ENCODE data around the gene RETREG1. TPM values are rescaled to one million over a fixed set of nuclear protein-coding genes. Genes with fewer than 3 reads are reported as not detected.

RETREG1 gene
- total RNA-seq, 1 experiment from 2014 or later, result 3.4 TPM

- Histone ChIP-seq H3K4me1 (ENCODE audit: insufficient read depth, low read length) (no peaks in the 10 kb centered on the region), H3K9ac (ENCODE audit: extremely low read depth, insufficient read length, low read length) (no peak overlapping the region), H2BK12ac (ENCODE audit: insufficient read length, low read depth, low read length) (no peak overlapping the region), H3K4me2 (ENCODE audit: insufficient read depth, insufficient read length, low read length) (no peak overlapping the region), H4K20me1 (ENCODE audit: control insufficient read depth, insufficient read depth, insufficient read length) (no peaks in the 10 kb centered on the region), H3K14ac (ENCODE audit: insufficient read depth, low read length) (no peak overlapping the region), H3K18ac (ENCODE audit: insufficient read length, low read depth, low read length) (no peak overlapping the region), H3K27ac (ENCODE audit: insufficient read length, low read depth, low read length) (no peak overlapping the region), H4K91ac (ENCODE audit: insufficient read length, low read depth, low read length) (no peak overlapping the region), H3K79me2 (ENCODE audit: insufficient read depth, low read length) (no peaks in the 10 kb centered on the region), H2BK20ac (ENCODE audit: low read depth, low read length, poor library complexity, severe bottlenecking) (no peak overlapping the region), H3K23me2 (ENCODE audit: insufficient read length, low read depth, low read length, poor library complexity, severe bottlenecking) (no peaks in the 10 kb centered on the region), H3K9me3 (ENCODE audit: control insufficient read depth, low read depth, low read length) (no peaks in the 10 kb centered on the region), H3K23ac (ENCODE audit: insufficient read length, low read depth, low read length) (no peak overlapping the region), H2AFZ (ENCODE audit: low read length) (no peak overlapping the region), H2AK5ac (ENCODE audit: insufficient read length, low read length) (no peak overlapping the region), H3K56ac (ENCODE audit: insufficient read length, low read depth, low read length) (no peak overlapping the region), H2BK5ac (ENCODE audit: insufficient read length, low read length) (no peak overlapping the region), H3K79me1 (ENCODE audit: insufficient read depth, low read depth, low read length, poor library complexity, severe bottlenecking) (no peaks in the 10 kb centered on the region), H4K5ac (ENCODE audit: insufficient read length, low read depth, low read length) (no peak overlapping the region), H3K4ac (ENCODE audit: low read depth, low read length) (no peak overlapping the region), H3K27me3 (ENCODE audit: insufficient read depth, low read length) (no peaks in the 10 kb centered on the region), H2BK120ac (ENCODE audit: low read depth, low read length, poor library complexity, severe bottlenecking) (no peak overlapping the region), H2BK15ac (ENCODE audit: low read depth, low read length) (no peak overlapping the region), H4K8ac (replicated peaks; ENCODE audit: insufficient read length, low read depth, low read length) (no peak overlapping the region), H3T11ph (ENCODE audit: low read length) (no peak overlapping the region)
- TF ChIP-seq CTCF (conservative IDR thresholded peaks at IDR 0.05), result no peak
- no peaks in the 10 kb centered on the region for H3K9me3 Mint-ChIP-seq
- H3K27me3 Mint-ChIP-seq (ENCODE audit: low read depth), result no peaks in the 10 kb centered on the region
- H3K36me3 Mint-ChIP-seq (ENCODE audit: insufficient read depth in 1 of 3, low read depth in 3 of 3), result no peaks in the 10 kb centered on the region
- H3K4me1 Mint-ChIP-seq, result peaks cover 18% of the 10 kb centered on the region in 2 experiments
- no peak overlapping the region for H3K4me3 Mint-ChIP-seq
- no peak for DNase-seq
- no peak overlapping the region for H3K27ac Mint-ChIP-seq
- no CpG with 5 or more reads among the region's 4 CpGs for WGBS (ENCODE audit: extremely low coverage, insufficient read length, low lambda C conversion rate)
These were observed 59.3 kb downstream of the RETREG1 start for GRCh38 chr5:16557477-16557876.
